Coronary artery (tissue), 2 donors: Measurements from ENCODE around the gene TGFB1.

Source experiments
- DNase-seq: peaks from one replicate; pipeline ENCODE4 v3.0.0-alpha.2; 2017; ENCODE audit warnings: low spot score
- H3K27ac ChIP-seq, 2 donors: fragments of 200-600 bp; sonication (generic); one replicate each; pipeline ENCODE4 v1.5.1; 2016 to 2019
- H3K4me3 ChIP-seq: fragments of 200-600 bp; sonication (generic); 2 replicates; pipeline ENCODE4 v1.5.1; 2016; ENCODE audit warnings: mild to moderate bottlenecking, moderate library complexity
- TF ChIP-seq, protein P1 (sequence below): fragments of 200-600 bp; sonication (generic); IDR thresholded peaks from one replicate; pipeline ENCODE4 v1.5.1; 2019; ENCODE audit warnings: antibody characterized with exemption

TGFB1 gene

DNA sequence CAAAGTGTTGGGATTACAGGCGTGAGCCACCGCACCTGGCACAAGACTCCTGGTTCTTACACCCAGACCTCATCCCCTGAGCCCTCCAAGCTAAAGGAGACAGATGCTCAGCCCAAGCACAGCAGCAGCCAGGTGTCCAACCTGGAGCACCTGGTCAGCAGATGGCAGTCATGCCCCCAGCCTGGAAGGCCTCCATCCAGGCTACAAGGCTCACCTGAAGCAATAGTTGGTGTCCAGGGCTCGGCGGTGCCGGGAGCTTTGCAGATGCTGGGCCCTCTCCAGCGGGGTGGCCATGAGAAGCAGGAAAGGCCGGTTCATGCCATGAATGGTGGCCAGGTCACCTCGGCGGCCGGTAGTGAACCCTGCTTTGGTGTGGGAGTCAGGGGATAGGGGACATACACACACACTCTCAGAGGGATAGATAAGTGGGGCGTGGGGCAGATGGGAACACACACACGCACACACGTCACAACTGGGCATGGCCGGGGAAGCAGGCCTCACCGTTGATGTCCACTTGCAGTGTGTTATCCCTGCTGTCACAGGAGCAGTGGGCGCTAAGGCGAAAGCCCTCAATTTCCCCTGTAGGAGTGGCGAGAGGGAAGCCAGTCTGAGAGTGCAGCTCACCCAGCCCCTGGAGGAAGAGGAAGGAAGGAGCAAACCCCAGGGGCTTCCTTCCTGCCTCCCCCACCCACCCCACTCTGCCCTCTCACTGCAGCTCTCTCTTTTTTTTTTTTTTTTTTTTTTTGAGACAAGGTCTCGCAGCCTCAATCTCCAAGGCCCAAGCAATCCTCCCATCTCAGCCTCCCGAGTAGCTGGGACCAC, 11.8 kb downstream of the TGFB1 start:
- DNase-seq, result no peak
- no peak overlapping the region for H3K4me3 ChIP-seq
- H3K27ac ChIP-seq, result no peak overlapping the region
- TF ChIP-seq, protein P1, sequence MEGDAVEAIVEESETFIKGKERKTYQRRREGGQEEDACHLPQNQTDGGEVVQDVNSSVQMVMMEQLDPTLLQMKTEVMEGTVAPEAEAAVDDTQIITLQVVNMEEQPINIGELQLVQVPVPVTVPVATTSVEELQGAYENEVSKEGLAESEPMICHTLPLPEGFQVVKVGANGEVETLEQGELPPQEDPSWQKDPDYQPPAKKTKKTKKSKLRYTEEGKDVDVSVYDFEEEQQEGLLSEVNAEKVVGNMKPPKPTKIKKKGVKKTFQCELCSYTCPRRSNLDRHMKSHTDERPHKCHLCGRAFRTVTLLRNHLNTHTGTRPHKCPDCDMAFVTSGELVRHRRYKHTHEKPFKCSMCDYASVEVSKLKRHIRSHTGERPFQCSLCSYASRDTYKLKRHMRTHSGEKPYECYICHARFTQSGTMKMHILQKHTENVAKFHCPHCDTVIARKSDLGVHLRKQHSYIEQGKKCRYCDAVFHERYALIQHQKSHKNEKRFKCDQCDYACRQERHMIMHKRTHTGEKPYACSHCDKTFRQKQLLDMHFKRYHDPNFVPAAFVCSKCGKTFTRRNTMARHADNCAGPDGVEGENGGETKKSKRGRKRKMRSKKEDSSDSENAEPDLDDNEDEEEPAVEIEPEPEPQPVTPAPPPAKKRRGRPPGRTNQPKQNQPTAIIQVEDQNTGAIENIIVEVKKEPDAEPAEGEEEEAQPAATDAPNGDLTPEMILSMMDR, result no peak

DNA sequence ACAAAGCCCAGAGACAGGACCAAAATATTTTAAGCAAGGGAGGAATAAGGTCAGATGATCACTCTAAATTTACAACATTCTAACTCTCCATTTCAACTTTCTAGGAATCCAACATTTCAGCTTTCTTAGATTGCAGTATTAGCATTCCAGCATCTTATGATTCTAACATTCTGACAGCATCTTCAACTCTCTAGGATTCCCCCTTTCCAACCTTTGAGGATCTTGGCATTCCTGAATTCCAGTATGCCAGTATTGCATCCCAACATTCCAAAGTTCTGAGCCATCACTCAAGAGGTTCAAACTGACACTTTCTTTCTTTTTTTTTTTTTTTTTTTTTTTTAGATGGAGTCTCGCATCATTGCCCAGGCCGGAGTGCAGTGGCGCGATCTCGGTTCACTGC, 13.8 kb downstream of the TGFB1 start:
- TF ChIP-seq, protein P1, result no peak
- no peak for DNase-seq
- Histone ChIP-seq H3K4me3 (no peak overlapping the region), H3K27ac (no peak overlapping the region)

DNA sequence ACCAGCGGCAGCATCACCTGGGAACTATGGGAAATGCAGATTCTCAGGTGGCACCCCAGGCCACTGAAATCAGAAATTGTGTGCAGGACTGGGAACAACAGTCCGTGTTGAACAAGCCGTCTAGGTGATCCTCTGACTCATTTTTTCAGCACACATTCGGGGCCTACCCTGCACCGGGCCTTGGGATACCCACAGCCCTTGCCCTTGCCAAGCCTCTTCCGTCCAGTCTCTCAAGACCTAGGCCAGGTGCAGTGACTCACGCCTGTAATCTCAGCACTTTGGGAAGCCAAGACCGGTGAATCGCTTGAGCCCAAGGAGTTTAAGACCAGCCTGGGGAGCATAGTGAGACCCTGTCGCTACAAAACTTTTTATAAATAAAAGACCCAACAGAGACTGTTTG, 18.3 kb downstream of the TGFB1 start:
- DNase-seq, result no peak
- H3K4me3 ChIP-seq, result no peak overlapping the region
- H3K27ac ChIP-seq, result peak overlapping the region in 1 of 2 donors; percentile 8
- TF ChIP-seq, protein P1, result no peak

DNA sequence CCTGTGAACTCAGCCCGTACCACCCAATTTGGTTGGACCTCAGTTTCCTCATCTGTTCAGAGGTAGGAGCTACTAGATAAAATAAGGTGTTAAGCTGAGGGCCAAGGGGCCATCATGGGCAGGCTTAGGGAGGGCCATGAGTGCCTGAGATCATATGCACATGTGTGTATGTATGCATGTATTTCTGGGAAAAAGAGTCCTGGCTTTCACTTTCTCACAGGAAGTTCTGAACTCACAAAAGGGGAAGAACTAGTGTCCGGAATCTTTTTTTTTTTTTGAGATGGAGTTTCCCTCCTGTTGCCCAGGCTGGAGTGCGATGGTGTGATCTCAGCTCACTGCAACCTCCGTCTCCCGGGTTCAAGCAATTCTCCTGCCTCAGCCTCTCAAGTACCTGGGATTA, 18.9 kb downstream of the TGFB1 start:
- DNase-seq, result no peak
- Histone ChIP-seq H3K27ac (peak overlapping the region in 1 of 2 donors; percentile 8), H3K4me3 (no peak overlapping the region)
- TF ChIP-seq, protein P1, result no peak

DNA sequence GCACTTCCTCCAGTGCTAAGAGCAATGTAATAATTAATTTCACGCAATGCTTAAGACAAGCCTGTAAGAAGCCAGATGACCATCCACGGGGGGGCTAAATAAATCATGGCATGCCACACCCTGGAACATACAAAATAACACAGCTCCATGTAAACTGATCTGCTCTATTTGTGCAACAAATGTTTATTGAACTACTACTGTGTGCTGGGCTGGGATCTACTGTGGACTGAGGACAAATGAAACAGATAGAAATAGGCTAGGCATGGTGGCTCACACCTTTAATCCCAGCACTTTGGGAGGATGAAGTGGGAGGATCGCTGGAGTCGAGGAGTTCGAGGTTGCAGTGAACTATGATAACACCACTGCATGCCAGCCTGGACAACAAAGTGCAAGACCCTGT, 21.3 kb downstream of the TGFB1 start:
- Histone ChIP-seq H3K27ac (no peak overlapping the region), H3K4me3 (no peak overlapping the region)
- TF ChIP-seq, protein P1, result no peak
- no peak for DNase-seq

DNA sequence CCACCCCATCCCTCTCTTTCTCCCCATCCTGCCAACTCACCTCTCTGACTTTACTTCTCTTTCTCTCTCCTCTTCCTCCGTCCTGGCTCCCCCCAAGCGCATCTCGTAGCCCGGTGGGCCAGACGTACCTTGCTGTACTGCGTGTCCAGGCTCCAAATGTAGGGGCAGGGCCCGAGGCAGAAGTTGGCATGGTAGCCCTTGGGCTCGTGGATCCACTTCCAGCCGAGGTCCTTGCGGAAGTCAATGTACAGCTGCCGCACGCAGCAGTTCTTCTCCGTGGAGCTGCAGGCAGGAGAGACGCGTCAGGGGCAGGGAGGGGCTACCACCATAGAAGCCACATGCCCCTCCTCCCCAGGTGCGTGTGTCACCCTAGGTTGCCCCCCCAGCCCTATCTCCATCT, 21.7 kb downstream of the TGFB1 start:
- no peak for DNase-seq
- Histone ChIP-seq H3K4me3 (no peak overlapping the region), H3K27ac (no peak overlapping the region)
- TF ChIP-seq, protein P1, result no peak
